ENCODE data around the gene MSH3.

The MSH3 gene

GRCh38 chr5:80654391-80655230 is at the start of gene MSH3, which contains the start of gene DHFR:
Gene MSH3, plus strand, starts transcription at chr5:80654652. Its CDS starts 76 bp downstream, at chr5:80654728.
Gene DHFR, minus strand, starts transcription at chr5:80654983. Its CDS starts 494 bp downstream, at chr5:80654489.
- peak; percentile 39 for DNase-seq

- no peak for DNase-seq
Observed at GRCh38 chr5:80607343-80607742, 47.1 kb upstream of the MSH3 start.

- DNase-seq = no peak
Observed at GRCh38 chr5:80607832-80608231, 46.6 kb upstream of the MSH3 start.

- no peak for DNase-seq
Observed at GRCh38 chr5:80608731-80609130, 45.7 kb upstream of the MSH3 start.

GRCh38 chr5:80609692-80610091 is 44.8 kb upstream of the MSH3 start:
- no peak for DNase-seq

GRCh38 chr5:80615266-80615914 is 39.1 kb upstream of the MSH3 start:
- no peak for DNase-seq

- no peak for DNase-seq
Observed at GRCh38 chr5:80618438-80618837, 36.0 kb upstream of the MSH3 start.

GRCh38 chr5:80619086-80619485 is 35.4 kb upstream of the MSH3 start:
- DNase-seq = no peak

- DNase-seq = no peak
Observed at GRCh38 chr5:80620211-80620610, 34.2 kb upstream of the MSH3 start.

- DNase-seq = no peak
Observed at GRCh38 chr5:80622756-80623155, 31.7 kb upstream of the MSH3 start.

- DNase-seq = peak; percentile 59
Observed at GRCh38 chr5:80623999-80624398, 30.5 kb upstream of the MSH3 start.

GRCh38 chr5:80625230-80625629 is 29.2 kb upstream of the MSH3 start:
- DNase-seq = no peak

- no peak for DNase-seq
Observed at GRCh38 chr5:80629281-80629680, 25.2 kb upstream of the MSH3 start.

- DNase-seq = no peak
Observed at GRCh38 chr5:80631278-80632259, 22.9 kb upstream of the MSH3 start.

GRCh38 chr5:80632700-80633099 is 21.8 kb upstream of the MSH3 start:
- no peak for DNase-seq

- DNase-seq = no peak
Observed at GRCh38 chr5:80634193-80634592, 20.3 kb upstream of the MSH3 start.

GRCh38 chr5:80641353-80641752 is 13.1 kb upstream of the MSH3 start:
- DNase-seq = no peak

- no peak for DNase-seq
Observed at GRCh38 chr5:80644900-80645299, 9.6 kb upstream of the MSH3 start.

- no peak for DNase-seq
Observed at GRCh38 chr5:80646926-80647325, 7.5 kb upstream of the MSH3 start.

GRCh38 chr5:80653502-80653901 is 950 bp upstream of the MSH3 start:
- no peak for DNase-seq

- DNase-seq = no peak
Observed at GRCh38 chr5:80654054-80654390, 430 bp upstream of the MSH3 start.

- no peak for DNase-seq
Observed at GRCh38 chr5:80655231-80655774, 851 bp downstream of the MSH3 start.

- DNase-seq = no peak
Observed at GRCh38 chr5:80656425-80656824, 2.0 kb downstream of the MSH3 start.

Data from DMS153 (cell line).